ENCODE results near the gene SYTL2. TPM values are rescaled to one million over a fixed set of nuclear protein-coding genes. Genes with fewer than 3 reads are reported as not detected.

The SYTL2 gene
- total RNA-seq, 1 experiment from 2014 or later, result 5.2 TPM

GRCh38 chr11:85835729-85836128 lies 24.8 kb upstream of the SYTL2 start:
- no peaks in the 10 kb centered on the region for H4K20me1 ChIP-seq (ENCODE audit: control insufficient read depth, insufficient read depth, insufficient read length)
- no peaks in the 10 kb centered on the region for H3K79me1 ChIP-seq (ENCODE audit: insufficient read depth, low read depth, low read length, poor library complexity, severe bottlenecking)
- no peak overlapping the region for H3K9ac ChIP-seq (ENCODE audit: extremely low read depth, insufficient read length, low read length)
- no peak overlapping the region for H2AK5ac ChIP-seq (ENCODE audit: insufficient read length, low read length)
- Mint-ChIP-seq H3K4me1 (peaks cover 8% of the 10 kb centered on the region in 2 experiments; a peak in 3 of 4 replicates), H3K36me3 (ENCODE audit: insufficient read depth in 1 of 3, low read depth in 3 of 3) (no peaks in the 10 kb centered on the region), H3K4me3 (no peak overlapping the region), H3K9me3 (peaks cover 5% of the 10 kb centered on the region in 2 experiments; a peak in 4 of 5 replicates), H3K27ac (no peak overlapping the region), H3K27me3 (ENCODE audit: low read depth) (peaks cover under 1% of the 10 kb centered on the region)
- H3K56ac ChIP-seq (ENCODE audit: insufficient read length, low read depth, low read length), result no peak overlapping the region
- H3K27ac ChIP-seq (ENCODE audit: insufficient read length, low read depth, low read length), result no peak overlapping the region
- H2BK120ac ChIP-seq (ENCODE audit: low read depth, low read length, poor library complexity, severe bottlenecking), result no peak overlapping the region
- no peaks in the 10 kb centered on the region for H3K9me3 ChIP-seq (ENCODE audit: control insufficient read depth, low read depth, low read length)
- H4K91ac ChIP-seq (ENCODE audit: insufficient read length, low read depth, low read length), result no peak overlapping the region
- H3K4me2 ChIP-seq (ENCODE audit: insufficient read depth, insufficient read length, low read length), result no peak overlapping the region
- no peak overlapping the region for H2BK12ac ChIP-seq (ENCODE audit: insufficient read length, low read depth, low read length)
- TF ChIP-seq, protein P1, sequence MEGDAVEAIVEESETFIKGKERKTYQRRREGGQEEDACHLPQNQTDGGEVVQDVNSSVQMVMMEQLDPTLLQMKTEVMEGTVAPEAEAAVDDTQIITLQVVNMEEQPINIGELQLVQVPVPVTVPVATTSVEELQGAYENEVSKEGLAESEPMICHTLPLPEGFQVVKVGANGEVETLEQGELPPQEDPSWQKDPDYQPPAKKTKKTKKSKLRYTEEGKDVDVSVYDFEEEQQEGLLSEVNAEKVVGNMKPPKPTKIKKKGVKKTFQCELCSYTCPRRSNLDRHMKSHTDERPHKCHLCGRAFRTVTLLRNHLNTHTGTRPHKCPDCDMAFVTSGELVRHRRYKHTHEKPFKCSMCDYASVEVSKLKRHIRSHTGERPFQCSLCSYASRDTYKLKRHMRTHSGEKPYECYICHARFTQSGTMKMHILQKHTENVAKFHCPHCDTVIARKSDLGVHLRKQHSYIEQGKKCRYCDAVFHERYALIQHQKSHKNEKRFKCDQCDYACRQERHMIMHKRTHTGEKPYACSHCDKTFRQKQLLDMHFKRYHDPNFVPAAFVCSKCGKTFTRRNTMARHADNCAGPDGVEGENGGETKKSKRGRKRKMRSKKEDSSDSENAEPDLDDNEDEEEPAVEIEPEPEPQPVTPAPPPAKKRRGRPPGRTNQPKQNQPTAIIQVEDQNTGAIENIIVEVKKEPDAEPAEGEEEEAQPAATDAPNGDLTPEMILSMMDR (conservative IDR thresholded peaks at IDR 0.05), result no peak
- no peaks in the 10 kb centered on the region for H3K23me2 ChIP-seq (ENCODE audit: insufficient read length, low read depth, low read length, poor library complexity, severe bottlenecking)
- no peak overlapping the region for H2BK20ac ChIP-seq (ENCODE audit: low read depth, low read length, poor library complexity, severe bottlenecking)
- H2BK15ac ChIP-seq (ENCODE audit: low read depth, low read length), result no peak overlapping the region
- H3K23ac ChIP-seq (ENCODE audit: insufficient read length, low read depth, low read length), result no peak overlapping the region
- no peaks in the 10 kb centered on the region for H3K27me3 ChIP-seq (ENCODE audit: insufficient read depth, low read length)
- WGBS (ENCODE audit: extremely low coverage, insufficient read length, low lambda C conversion rate), result no CpG with 5 or more reads among the region's 3 CpGs
- no peak overlapping the region for H4K8ac ChIP-seq (replicated peaks; ENCODE audit: insufficient read length, low read depth, low read length)
- no peak for DNase-seq
- no peak overlapping the region for H3K4ac ChIP-seq (ENCODE audit: low read depth, low read length)
- H3K14ac ChIP-seq (ENCODE audit: insufficient read depth, low read length), result no peak overlapping the region
- no peak overlapping the region for H3K18ac ChIP-seq (ENCODE audit: insufficient read length, low read depth, low read length)
- H3T11ph ChIP-seq (ENCODE audit: low read length), result no peak overlapping the region
- H2BK5ac ChIP-seq (ENCODE audit: insufficient read length, low read length), result no peak overlapping the region
- H2AFZ ChIP-seq (ENCODE audit: low read length), result no peak overlapping the region
- no peaks in the 10 kb centered on the region for H3K79me2 ChIP-seq (ENCODE audit: insufficient read depth, low read length)
- no peaks in the 10 kb centered on the region for H3K4me1 ChIP-seq (ENCODE audit: insufficient read depth, low read length)
- no peak overlapping the region for H4K5ac ChIP-seq (ENCODE audit: insufficient read length, low read depth, low read length)
